ENCODE measurements around the gene NAALADL2.

GRCh38 chr3:175807175-175807574 is 948.0 kb downstream of the NAALADL2 start:
- TF ChIP-seq CTCF (IDR thresholded peaks at IDR 0.05; ENCODE audit: poor library complexity), result no peak
- no peak for TF ChIP-seq EZH2 (IDR thresholded peaks at IDR 0.05; ENCODE audit: borderline replicate concordance)
- no peak for TF ChIP-seq EZH2phosphoT487 (IDR thresholded peaks at IDR 0.05; ENCODE audit: low read depth, severe bottlenecking, unreplicated experiment)

Measured in hepatocyte (in vitro differentiated cells).